GM23248 (cell line): ENCODE data around the gene L1CAM.

Experiments
- EZH2 ChIP-seq: fragments of 200-600 bp; sonication (generic); IDR thresholded peaks from 2 replicates; pipeline ENCODE4 v1.6.1; 2018; ENCODE audit warnings: antibody characterized with exemption, mild to moderate bottlenecking; ENCODE audit not compliant: insufficient read depth, poor library complexity, severe bottlenecking
- EZH2phosphoT487 ChIP-seq: fragments of 200-600 bp; sonication (generic); IDR thresholded peaks from 2 replicates; pipeline ENCODE4 v1.6.1; 2018; ENCODE audit warnings: antibody characterized with exemption, moderate library complexity, mild to moderate bottlenecking, low read depth; ENCODE audit not compliant: insufficient read depth

GRCh38 chrX:153825042-153825441 lies 60.9 kb downstream of the L1CAM start:
- no peak for TF ChIP-seq EZH2
- TF ChIP-seq EZH2phosphoT487, result no peak
